Measurements from ENCODE around the gene GNGT1.

- TF ChIP-seq CTCF (IDR thresholded peaks at IDR 0.05) (no peak), POLR2AphosphoS5 (IDR thresholded peaks at IDR 0.05) (no peak)
Measured at GRCh38 chr7:93883078-93883916, 23.1 kb upstream of the GNGT1 start.
